OCI-M1 (cell line): Measurements from ENCODE around the gene MSN.
"Not testable (repeated sequence)": the region's sequence is repeated elsewhere in the genome, so short reads cannot be mapped to it uniquely, and the experiment has no call there.

ENCODE experiments used
- DNase-seq: peaks from one replicate; lab custom pipeline; 2025; lab: John Stamatoyannopoulos, UW

The MSN gene

GRCh38 chrX:65720381-65720964 is 53.0 kb downstream of the MSN start:
- no peak for DNase-seq

- DNase-seq = no peak
Observed at GRCh38 chrX:65723706-65724105, 56.3 kb downstream of the MSN start.

GRCh38 chrX:65726715-65727114 is 59.3 kb downstream of the MSN start:
- DNase-seq = no peak

GRCh38 chrX:65731684-65732289 is 64.3 kb downstream of the MSN start:
- DNase-seq = no peak

- no peak for DNase-seq
Observed at GRCh38 chrX:65740909-65741308, 73.5 kb downstream of the MSN start.

- no peak for DNase-seq
Observed at GRCh38 chrX:65741823-65742222, 74.4 kb downstream of the MSN start.

- no peak for DNase-seq
Observed at GRCh38 chrX:65744965-65745364, 77.5 kb downstream of the MSN start.

GRCh38 chrX:65745427-65745826 is 78.0 kb downstream of the MSN start:
- no peak for DNase-seq

- peak; percentile 62 for DNase-seq
Observed at GRCh38 chrX:65745992-65746391, 78.5 kb downstream of the MSN start.

- peak; percentile 88 for DNase-seq
Observed at GRCh38 chrX:65750674-65751469, 83.4 kb downstream of the MSN start.

GRCh38 chrX:65751519-65751918 is 84.1 kb downstream of the MSN start:
- DNase-seq = no peak

- no peak for DNase-seq
Observed at GRCh38 chrX:65752294-65752693, 84.8 kb downstream of the MSN start.

- no peak for DNase-seq
Observed at GRCh38 chrX:65755786-65756185, 88.3 kb downstream of the MSN start.

GRCh38 chrX:65757943-65758342 is 90.5 kb downstream of the MSN start:
- no peak for DNase-seq

GRCh38 chrX:65758505-65758904 is 91.1 kb downstream of the MSN start:
- no peak for DNase-seq

GRCh38 chrX:65759525-65759924 is 92.1 kb downstream of the MSN start:
- DNase-seq = not testable (repeated sequence)

- no peak for DNase-seq
Observed at GRCh38 chrX:65769564-65770292, 102.3 kb downstream of the MSN start.

GRCh38 chrX:65772842-65773241 is 105.4 kb downstream of the MSN start:
- no peak for DNase-seq

- DNase-seq = no peak
Observed at GRCh38 chrX:65781845-65782244, 114.4 kb downstream of the MSN start.

- no peak for DNase-seq
Observed at GRCh38 chrX:65783746-65784145, 116.3 kb downstream of the MSN start.
